HEK293 (cell line): ENCODE data around the gene TARS2.
A peak's percentile ranks its signal among the peaks of the same experiment; 100 is the strongest.

Experiments used
- FEZF1 ChIP-seq: fragments of 450-650 bp; formaldehyde crosslinking; IDR thresholded peaks from 2 replicates; pipeline ENCODE4 v1.5.1; 2016; ENCODE audit warnings: missing biosample characterization, missing genetic modification characterization
- GLIS2 ChIP-seq: fragments of 450-650 bp; formaldehyde crosslinking; IDR thresholded peaks from 2 replicates; pipeline ENCODE4 v1.5.1; 2016; ENCODE audit warnings: missing biosample characterization, missing genetic modification characterization
- HIC1 ChIP-seq: fragments of 450-650 bp; formaldehyde crosslinking; IDR thresholded peaks from 2 replicates; pipeline ENCODE4 v1.5.1; 2016; ENCODE audit warnings: missing biosample characterization, missing genetic modification characterization
- KLF9 ChIP-seq: fragments of 450-650 bp; formaldehyde crosslinking; IDR thresholded peaks from 2 replicates; pipeline ENCODE4 v1.5.1; 2016; ENCODE audit warnings: missing biosample characterization, missing genetic modification characterization, low read depth
- OSR2 ChIP-seq: fragments of 450-650 bp; formaldehyde crosslinking; IDR thresholded peaks from 2 replicates; pipeline ENCODE4 v1.5.1; 2016; ENCODE audit warnings: missing biosample characterization, missing genetic modification characterization
- PRDM10 ChIP-seq: fragments of 450-650 bp; formaldehyde crosslinking; IDR thresholded peaks from 2 replicates; pipeline ENCODE4 v1.5.1; 2016; ENCODE audit warnings: missing biosample characterization, missing genetic modification characterization
- PRDM4 ChIP-seq: fragments of 450-650 bp; formaldehyde crosslinking; IDR thresholded peaks from 2 replicates; pipeline ENCODE4 v1.5.1; 2017; ENCODE audit warnings: missing biosample characterization, missing genetic modification characterization
- REST ChIP-seq: fragments of 450-650 bp; formaldehyde crosslinking; IDR thresholded peaks from 2 replicates; pipeline ENCODE4 v1.5.1; 2016; ENCODE audit warnings: missing biosample characterization, missing genetic modification characterization
- SP2 ChIP-seq: fragments of 450-650 bp; formaldehyde crosslinking; IDR thresholded peaks from 2 replicates; pipeline ENCODE4 v1.5.1; 2016; ENCODE audit warnings: missing biosample characterization, missing genetic modification characterization
- SP7 ChIP-seq: fragments of 450-650 bp; formaldehyde crosslinking; IDR thresholded peaks from 2 replicates; pipeline ENCODE4 v1.5.1; 2016; ENCODE audit warnings: missing biosample characterization, missing genetic modification characterization
- TCF7L2 ChIP-seq: IDR thresholded peaks from 2 replicates; pipeline ENCODE4 v1.6.1; 2011; ENCODE audit warnings: low read depth, mild to moderate bottlenecking, inconsistent platforms, low read length, moderate library complexity, borderline replicate concordance
- ZBTB21 ChIP-seq: fragments of 450-650 bp; formaldehyde crosslinking; IDR thresholded peaks from 2 replicates; pipeline ENCODE4 v1.5.1; 2017; ENCODE audit warnings: missing biosample characterization, missing genetic modification characterization
- ZIC2 ChIP-seq: fragments of 450-650 bp; formaldehyde crosslinking; IDR thresholded peaks from 2 replicates; pipeline ENCODE4 v1.5.1; 2016; ENCODE audit warnings: missing biosample characterization, missing genetic modification characterization
- ZNF148 ChIP-seq: fragments of 450-650 bp; formaldehyde crosslinking; IDR thresholded peaks from 2 replicates; pipeline ENCODE4 v1.5.0; 2017; ENCODE audit warnings: missing biosample characterization, missing genetic modification characterization, borderline replicate concordance
- ZNF341 ChIP-seq: fragments of 450-650 bp; formaldehyde crosslinking; IDR thresholded peaks from 2 replicates; pipeline ENCODE4; 2016; ENCODE audit warnings: low read depth, missing biosample characterization, missing genetic modification characterization
- ZNF394 ChIP-seq: fragments of 450-650 bp; formaldehyde crosslinking; IDR thresholded peaks from 2 replicates; pipeline ENCODE4 v1.5.1; 2016; ENCODE audit warnings: missing biosample characterization, missing genetic modification characterization, mild to moderate bottlenecking, moderate library complexity, borderline replicate concordance
- ZNF449 ChIP-seq: fragments of 450-650 bp; formaldehyde crosslinking; IDR thresholded peaks from 2 replicates; pipeline ENCODE4 v1.5.1; 2017; ENCODE audit warnings: missing biosample characterization, mild to moderate bottlenecking, missing genetic modification characterization, moderate library complexity
- ZSCAN4 ChIP-seq: fragments of 450-650 bp; formaldehyde crosslinking; IDR thresholded peaks from 2 replicates; pipeline ENCODE4 v1.5.1; 2017; ENCODE audit warnings: missing biosample characterization, missing genetic modification characterization

Gene TARS2

GRCh38 chr1:150507912-150508864, 21.0 kb downstream of the TARS2 start, which contains the start of gene ECM1 (continued):
- TF ChIP-seq ZNF341 (peak; percentile 82), FEZF1 (no peak), SP2 (tag by site-specific recombination) (peak; percentile 17; the same call in 1 of the 2 replicates), ZBTB21 (tag by site-specific recombination) (no peak), KLF9 (tag by site-specific recombination) (0 out of 2 replicates have a peak, but pooled peaks have one; percentile 11), ZNF148 (tag by site-specific recombination) (no peak), PRDM10 (tag by site-specific recombination) (no peak), PRDM4 (tag by site-specific recombination) (peak; percentile 99), ZIC2 (tag by site-specific recombination) (0 out of 2 replicates have a peak, but pooled peaks have one; percentile 18), ZSCAN4 (tag by site-specific recombination) (no peak), OSR2 (tag by site-specific recombination) (peak; percentile 43; the same call in 1 of the 2 replicates), SP7 (tag by site-specific recombination) (0 out of 2 replicates have a peak, but pooled peaks have one; percentile 40), TCF7L2 (no peak), ZNF394 (tag by site-specific recombination) (peak; percentile 94), HIC1 (tag by site-specific recombination) (no peak), REST (tag by site-specific recombination) (no peak), GLIS2 (0 out of 2 replicates have a peak, but pooled peaks have one; percentile 23), ZNF449 (tag by site-specific recombination) (no peak)
